CD4-positive, alpha-beta T cell treated with Interferon gamma for 1 hour (primary cell): ENCODE data around the gene ARFRP1.
"Not testable (repeated sequence)": the region's sequence is repeated elsewhere in the genome, so short reads cannot be mapped to it uniquely, and the experiment has no call there.

Experiments
- DNase-seq: peaks from one replicate; pipeline ENCODE4 v3.0.0-alpha.2; 2020

Gene ARFRP1

GRCh38 chr20:63653041-63653973, 54.5 kb downstream of the ARFRP1 start, which contains the start of gene STMN3:
Gene STMN3, minus strand, starts transcription at chr20:63653424. Its CDS starts 79 bp downstream, at chr20:63653345.
- peak; percentile 65 for DNase-seq

- no peak for DNase-seq
Measured at GRCh38 chr20:63652192-63652980, 55.4 kb downstream of the ARFRP1 start.

GRCh38 chr20:63651942-63652191, 55.9 kb downstream of the ARFRP1 start:
- no peak for DNase-seq

GRCh38 chr20:63650486-63650885, 57.3 kb downstream of the ARFRP1 start:
- not testable (repeated sequence) for DNase-seq

- no peak for DNase-seq
Measured at GRCh38 chr20:63648895-63649589, 58.7 kb downstream of the ARFRP1 start.
